ENCODE data around the gene GNG4. TPM values are rescaled to one million over a fixed set of nuclear protein-coding genes. Genes with fewer than 3 reads are reported as not detected.

GNG4 gene
- under 1 TPM in 1 of 2 donors, not detected in 1; 0.05 TPM for total RNA-seq
- long read RNA-seq, result 0 reads

- intact Hi-C loops (cut with DNase I), result loop anchor here in 1 of 2 donors (5.0 kb wide), 1 partner anchor 48 kb away; no protein-coding TSS in a partner anchor
- DNase-seq (peak; percentile 27), ATAC-seq (peak; percentile 42 to 44)
Observed at GRCh38 chr1:235649368-235650163, at the start of gene GNG4. TSS of gene GNG4 (minus strand) at chr1:235649784. CDS start at chr1:235583838, 65,946 bp downstream.

GRCh38 chr1:235697508-235697907 lies 47.9 kb upstream of the GNG4 start:
- DNase-seq, result no peak
- intact Hi-C loops (cut with DNase I), result loop anchor here in 1 of 2 donors (5.0 kb wide), 1 partner anchor 50 kb away; the partner anchor contains the start of gene GNG4
- no peak for ATAC-seq

- no peak for DNase-seq
- intact Hi-C loops (cut with DNase I), result no loop called here
- no peak for ATAC-seq
Observed at GRCh38 chr1:235689356-235689755, 39.8 kb upstream of the GNG4 start.

- no peak for DNase-seq
- intact Hi-C loops (cut with DNase I), result no loop called here
- no peak for ATAC-seq
Observed at GRCh38 chr1:235688096-235688495, 38.5 kb upstream of the GNG4 start.

GRCh38 chr1:235683653-235684052 lies 34.1 kb upstream of the GNG4 start:
- intact Hi-C loops (cut with DNase I), result no loop called here
- ATAC-seq (no peak), DNase-seq (no peak)

- intact Hi-C loops (cut with DNase I), result no loop called here
- DNase-seq (no peak), ATAC-seq (no peak)
Observed at GRCh38 chr1:235682216-235682615, 32.6 kb upstream of the GNG4 start.

- DNase-seq, result no peak
- intact Hi-C loops (cut with DNase I), result no loop called here
- ATAC-seq, result no peak
Observed at GRCh38 chr1:235679644-235680043, 30.1 kb upstream of the GNG4 start.

- ATAC-seq (no peak), DNase-seq (no peak)
- intact Hi-C loops (cut with DNase I), result no loop called here
Observed at GRCh38 chr1:235679005-235679404, 29.4 kb upstream of the GNG4 start.

- ATAC-seq, result no peak
- intact Hi-C loops (cut with DNase I), result no loop called here
- DNase-seq, result no peak
Observed at GRCh38 chr1:235675152-235675890, 25.7 kb upstream of the GNG4 start.

GRCh38 chr1:235673981-235674380 lies 24.4 kb upstream of the GNG4 start:
- no peak for ATAC-seq
- intact Hi-C loops (cut with DNase I), result no loop called here

GRCh38 chr1:235671992-235672391 lies 22.4 kb upstream of the GNG4 start:
- DNase-seq (no peak), ATAC-seq (no peak)
- intact Hi-C loops (cut with DNase I), result no loop called here

More at GRCh38 chr1:235673981-235674380, 24.4 kb upstream of the GNG4 start:
- no peak for DNase-seq

- intact Hi-C loops (cut with DNase I), result no loop called here
- DNase-seq (no peak), ATAC-seq (no peak)
Observed at GRCh38 chr1:235670157-235670776, 20.7 kb upstream of the GNG4 start.

GRCh38 chr1:235669277-235669676 lies 19.7 kb upstream of the GNG4 start:
- no peak for DNase-seq
- ATAC-seq, result no peak
- intact Hi-C loops (cut with DNase I), result no loop called here

- intact Hi-C loops (cut with DNase I), result no loop called here
- no peak for DNase-seq
- no peak for ATAC-seq
Observed at GRCh38 chr1:235663628-235664027, 14.0 kb upstream of the GNG4 start.

- intact Hi-C loops (cut with DNase I), result no loop called here
- ATAC-seq (no peak), DNase-seq (no peak)
Observed at GRCh38 chr1:235661568-235661967, 12.0 kb upstream of the GNG4 start.

- intact Hi-C loops (cut with DNase I), result no loop called here
- DNase-seq (no peak), ATAC-seq (no peak)
Observed at GRCh38 chr1:235659186-235659771, 9.7 kb upstream of the GNG4 start.

GRCh38 chr1:235657747-235658526 lies 8.4 kb upstream of the GNG4 start:
- no peak for ATAC-seq
- no peak for DNase-seq
- intact Hi-C loops (cut with DNase I), result no loop called here

GRCh38 chr1:235657269-235657668 lies 7.7 kb upstream of the GNG4 start:
- intact Hi-C loops (cut with DNase I), result no loop called here
- DNase-seq (no peak), ATAC-seq (no peak)

GRCh38 chr1:235652364-235652763 lies 2.8 kb upstream of the GNG4 start:
- DNase-seq (no peak), ATAC-seq (no peak)

More at GRCh38 chr1:235652364-235652763, 2.8 kb upstream of the GNG4 start:
- intact Hi-C loops (cut with DNase I), result no loop called here

All from left cardiac atrium (tissue), 4 donors.